Neural cell (in vitro differentiated cells): ENCODE measurements around the gene NKAIN2. TPM values are rescaled to one million over a fixed set of nuclear protein-coding genes. Genes with fewer than 3 reads are reported as not detected.
"Not testable (repeated sequence)": the region's sequence is repeated elsewhere in the genome, so short reads cannot be mapped to it uniquely, and the experiment has no call there.

ENCODE experiments used
- H2AFZ ChIP-seq: fragments of 200-600, 300-800 bp; sonication (generic), shearing (Covaris generic); 2 replicates; pipeline ENCODE4 v1.6.0; 2014; ENCODE audit warnings: low read depth, mild to moderate bottlenecking, antibody characterized with exemption, low read length, moderate library complexity
- H3F3A ChIP-seq: fragments of 200-600 bp; shearing (Covaris generic); 2 replicates; pipeline ENCODE4 v1.6.1; 2016; ENCODE audit warnings: mild to moderate bottlenecking, moderate library complexity, mixed read lengths, antibody characterized with exemption, low read length; ENCODE audit not compliant: insufficient read depth, poor library complexity, severe bottlenecking
- H3K27ac ChIP-seq: fragments of 200-600, 300-800 bp; sonication (generic), shearing (Covaris generic); 2 replicates; pipeline ENCODE4 v1.5.1; 2014; ENCODE audit warnings: mild to moderate bottlenecking, low read length, moderate library complexity
- H3K27me3 ChIP-seq: fragments of 300-800, 200-600 bp; sonication (generic), shearing (Covaris generic); 2 replicates; pipeline ENCODE4 v1.6.0; 2014; ENCODE audit warnings: mild to moderate bottlenecking, low read depth, low read length, moderate library complexity; ENCODE audit not compliant: insufficient read depth
- H3K36me3 ChIP-seq: fragments of 300-800, 200-600 bp; sonication (generic), shearing (Covaris generic); 2 replicates; pipeline ENCODE4 v1.5.1; 2014; ENCODE audit warnings: mild to moderate bottlenecking, antibody characterized with exemption, low read length, moderate library complexity; ENCODE audit not compliant: insufficient read depth
- H3K4me2 ChIP-seq: fragments of 300-800, 200-600 bp; sonication (generic), shearing (Covaris generic); 2 replicates; pipeline ENCODE4 v1.6.0; 2014; ENCODE audit warnings: mild to moderate bottlenecking, low read length
- H3K4me3 ChIP-seq: fragments of 300-800, 200-600 bp; sonication (generic), shearing (Covaris generic); 2 replicates; pipeline ENCODE4 v1.5.1; 2014; ENCODE audit warnings: mild to moderate bottlenecking, low read length, moderate library complexity
- H3K79me2 ChIP-seq: fragments of 200-600 bp; shearing (Covaris generic); replicated peaks from 2 replicates; pipeline ENCODE4 v1.6.0; 2014; ENCODE audit warnings: mild to moderate bottlenecking, low read length, moderate library complexity; ENCODE audit not compliant: insufficient read depth
- H3K9ac ChIP-seq: fragments of 300-800, 200-600 bp; sonication (generic), shearing (Covaris generic); 2 replicates; pipeline ENCODE4 v1.6.1; 2016; ENCODE audit warnings: mild to moderate bottlenecking, low read length, mixed read lengths
- H3K9me2 ChIP-seq: fragments of 200-600 bp; shearing (Covaris generic); 2 replicates; pipeline ENCODE4 v1.6.1; 2016; ENCODE audit warnings: mild to moderate bottlenecking, low read length, mixed read lengths; ENCODE audit not compliant: insufficient read depth
- H3K9me3 ChIP-seq: fragments of 200-600, 300-800 bp; sonication (generic), shearing (Covaris generic); 2 replicates; pipeline ENCODE4 v1.6.1; 2016; ENCODE audit warnings: mild to moderate bottlenecking, mixed run types, low read length, moderate library complexity, mixed read lengths
- H4K20me1 ChIP-seq: fragments of 200-600 bp; shearing (Covaris generic); 2 replicates; pipeline ENCODE4 v1.6.1; 2016; ENCODE audit warnings: mild to moderate bottlenecking, mixed run types; ENCODE audit not compliant: insufficient read depth
- CTCF ChIP-seq: fragments of 450-650 bp; IDR thresholded peaks from 2 replicates; pipeline ENCODE4 v1.5.1; 2014; ENCODE audit warnings: antibody characterized with exemption, mild to moderate bottlenecking, moderate library complexity; ENCODE audit not compliant: poor library complexity, severe bottlenecking
- EP300 ChIP-seq: fragments of 450-650 bp; conservative IDR thresholded peaks from 2 replicates; pipeline ENCODE4 v1.6.1; 2014; ENCODE audit warnings: antibody characterized with exemption, mild to moderate bottlenecking, moderate library complexity; ENCODE audit not compliant: poor library complexity, severe bottlenecking
- EZH2 ChIP-seq: fragments of 200-600, 300-800 bp; shearing (Covaris generic), sonication (generic); IDR thresholded peaks from 2 replicates; pipeline ENCODE4 v1.6.1; 2014; ENCODE audit warnings: antibody characterized with exemption, low read length, borderline replicate concordance, mild to moderate bottlenecking; ENCODE audit not compliant: insufficient read depth, poor library complexity, severe bottlenecking
- MXI1 ChIP-seq: fragments of 450-650 bp; conservative IDR thresholded peaks from 2 replicates; pipeline ENCODE4 v1.6.1; 2014; ENCODE audit warnings: antibody characterized with exemption, mild to moderate bottlenecking; ENCODE audit not compliant: poor library complexity, severe bottlenecking
- POLR2AphosphoS5 ChIP-seq: IDR thresholded peaks from 2 replicates; pipeline ENCODE4 v1.6.1; 2012
- RAD21 ChIP-seq: fragments of 450-650 bp; conservative IDR thresholded peaks from 2 replicates; pipeline ENCODE4 v1.6.1; 2014; ENCODE audit warnings: antibody characterized with exemption, mild to moderate bottlenecking, moderate library complexity
- REST ChIP-seq: IDR thresholded peaks from 2 replicates; pipeline ENCODE4 v1.6.1; 2012; ENCODE audit warnings: borderline replicate concordance
- SMC3 ChIP-seq: fragments of 450-650 bp; conservative IDR thresholded peaks from 2 replicates; pipeline ENCODE4 v1.6.1; 2014; ENCODE audit warnings: antibody characterized with exemption, mild to moderate bottlenecking, moderate library complexity; ENCODE audit not compliant: poor library complexity
- TAF1 ChIP-seq: IDR thresholded peaks from 2 replicates; pipeline ENCODE4 v1.6.1; 2012; ENCODE audit warnings: low read depth
- polyA plus RNA-seq: library from polyadenylated mRNA; depleted of rRNA; stranded (reverse); fragments of >200 nt; gene quantifications from 2 replicates; pipeline ENCODE4 v1.2.3, GENCODE V29; 2014

NKAIN2 gene
- polyA plus RNA-seq, 1 donor from 2014 or later: 23.2 TPM

- H3K9ac ChIP-seq: no peak overlapping the region
- H2AFZ ChIP-seq: no peak overlapping the region
- no peak overlapping the region for H3K4me3 ChIP-seq
- no peaks in the 10 kb centered on the region for H3F3A ChIP-seq
- H3K9me2 ChIP-seq: no peaks in the 10 kb centered on the region
- no peaks in the 10 kb centered on the region for H3K9me3 ChIP-seq
- no peaks in the 10 kb centered on the region for H4K20me1 ChIP-seq
- no peaks in the 10 kb centered on the region for H3K27me3 ChIP-seq
- TF ChIP-seq EP300 (no peak), EZH2 (no peak), SMC3 (no peak), RAD21 (no peak), TAF1 (no peak), POLR2AphosphoS5 (no peak), MXI1 (no peak), REST (no peak), CTCF (no peak)
- no peaks in the 10 kb centered on the region for H3K79me2 ChIP-seq
- H3K27ac ChIP-seq: no peak overlapping the region
- H3K4me2 ChIP-seq: no peak overlapping the region
- no peaks in the 10 kb centered on the region for H3K36me3 ChIP-seq
Measured at GRCh38 chr6:124551711-124552233, 748.1 kb downstream of the NKAIN2 start.

- no peak overlapping the region for H2AFZ ChIP-seq
- no peak overlapping the region for H3K27ac ChIP-seq
- no peak overlapping the region for H3K9ac ChIP-seq
- H3K27me3 ChIP-seq: no peaks in the 10 kb centered on the region
- no peak for TF ChIP-seq EP300
- no peak for TF ChIP-seq CTCF
- no peak for TF ChIP-seq EZH2
- TF ChIP-seq RAD21: no peak
- TF ChIP-seq SMC3: no peak
- TF ChIP-seq POLR2AphosphoS5: no peak
- no peak for TF ChIP-seq MXI1
- no peak for TF ChIP-seq REST
- TF ChIP-seq TAF1: no peak
- no peak overlapping the region for H3K4me3 ChIP-seq
- no peaks in the 10 kb centered on the region for H3K79me2 ChIP-seq
- H3K4me2 ChIP-seq: no peak overlapping the region
- H3K9me2 ChIP-seq: no peaks in the 10 kb centered on the region
- H4K20me1 ChIP-seq: no peaks in the 10 kb centered on the region
- no peaks in the 10 kb centered on the region for H3K36me3 ChIP-seq
- no peaks in the 10 kb centered on the region for H3K9me3 ChIP-seq
- H3F3A ChIP-seq: peaks cover 7% of the 10 kb centered on the region
Measured at GRCh38 chr6:124557873-124558272, 754.2 kb downstream of the NKAIN2 start.

- not testable (repeated sequence) for H2AFZ ChIP-seq, H3K79me2 ChIP-seq, H3F3A ChIP-seq, H3K27me3 ChIP-seq, H3K4me3 ChIP-seq, H3K9me2 ChIP-seq, H3K9ac ChIP-seq, H3K27ac ChIP-seq, H3K4me2 ChIP-seq, H3K36me3 ChIP-seq, H4K20me1 ChIP-seq, H3K9me3 ChIP-seq
Measured at GRCh38 chr6:124560078-124560477, 756.4 kb downstream of the NKAIN2 start.
